DOHH2 (cell line): Measurements from ENCODE around the gene ANKS4B.

Experiments
- H3F3A ChIP-seq: fragments of 200-600 bp; sonication (generic), shearing (Covaris generic); 2 replicates; pipeline ENCODE4 v1.6.0; 2016; ENCODE audit warnings: antibody characterized with exemption, mild to moderate bottlenecking; ENCODE audit not compliant: control insufficient read depth, insufficient read depth
- H3K27ac ChIP-seq: fragments of 200-600 bp; sonication (generic); 2 replicates; pipeline ENCODE4 v1.5.1; 2014; ENCODE audit warnings: low read depth, mild to moderate bottlenecking, low read length, moderate library complexity
- H3K27me3 ChIP-seq: fragments of 200-600 bp; sonication (generic); 2 replicates; pipeline ENCODE4 v1.6.1; 2014; ENCODE audit warnings: mild to moderate bottlenecking, low read length, mixed read lengths; ENCODE audit not compliant: control insufficient read depth
- H3K36me3 ChIP-seq: fragments of 200-600 bp; sonication (generic); 2 replicates; pipeline ENCODE4 v1.6.1; 2014; ENCODE audit warnings: mild to moderate bottlenecking, low read length, moderate library complexity, mixed read lengths; ENCODE audit not compliant: control insufficient read depth
- H3K4me1 ChIP-seq: fragments of 200-600 bp; sonication (generic); 2 replicates; pipeline ENCODE4 v1.6.1; 2014; ENCODE audit warnings: mild to moderate bottlenecking, low read length, mixed read lengths; ENCODE audit not compliant: control insufficient read depth
- H3K4me2 ChIP-seq: fragments of 200-600 bp; sonication (generic); 2 replicates; pipeline ENCODE4 v1.6.0; 2014; ENCODE audit warnings: mild to moderate bottlenecking, low read length, moderate library complexity
- H3K4me3 ChIP-seq: fragments of 200-600 bp; sonication (generic); 2 replicates; pipeline ENCODE4 v1.5.1; 2014; ENCODE audit warnings: mild to moderate bottlenecking, low read length, mixed read lengths
- H3K79me2 ChIP-seq: fragments of 200-600 bp; sonication (generic); 2 replicates; pipeline ENCODE4 v1.6.1; 2014; ENCODE audit warnings: mild to moderate bottlenecking, low read length, mixed read lengths; ENCODE audit not compliant: control insufficient read depth
- H3K9me2 ChIP-seq: fragments of 200-600 bp; sonication (generic); replicated peaks from 2 replicates; pipeline ENCODE4 v1.6.1; 2014; ENCODE audit warnings: mild to moderate bottlenecking, low read length, mixed read lengths; ENCODE audit not compliant: control insufficient read depth
- H3K9me3 ChIP-seq: fragments of 200-600 bp; sonication (generic); 2 replicates; pipeline ENCODE4 v1.6.1; 2014; ENCODE audit warnings: antibody characterized with exemption, low read length, mixed read lengths; ENCODE audit not compliant: control insufficient read depth, insufficient read depth
- H4K20me1 ChIP-seq: fragments of 200-600 bp; sonication (generic); 2 replicates; pipeline ENCODE4 v1.6.0; 2014; ENCODE audit warnings: low read depth, mild to moderate bottlenecking, antibody characterized with exemption, low read length, moderate library complexity; ENCODE audit not compliant: control insufficient read depth, insufficient read depth
- CTCF ChIP-seq: fragments of 200-600 bp; sonication (generic); IDR thresholded peaks from one replicate; pipeline ENCODE4 v1.5.1; 2014; ENCODE audit warnings: antibody characterized with exemption, mild to moderate bottlenecking, low read depth, low read length; ENCODE audit not compliant: poor library complexity, severe bottlenecking
- EZH2phosphoT487 ChIP-seq: fragments of 200-600 bp; sonication (generic); IDR thresholded peaks from 2 replicates; pipeline ENCODE4 v1.6.1; 2017; ENCODE audit warnings: borderline replicate concordance, mild to moderate bottlenecking, antibody characterized with exemption, low read length, moderate library complexity, mixed read lengths

ANKS4B gene

GRCh38 chr16:21206550-21206949 is 26.9 kb upstream of the ANKS4B start:
- Histone ChIP-seq H4K20me1 (no peaks in the 10 kb centered on the region), H3K79me2 (no peaks in the 10 kb centered on the region)
- TF ChIP-seq EZH2phosphoT487 (no peak), CTCF (no peak)

GRCh38 chr16:21208446-21209230 is 24.9 kb upstream of the ANKS4B start:
- H3K9me2 ChIP-seq = no peaks in the 10 kb centered on the region
- TF ChIP-seq EZH2phosphoT487 (no peak), CTCF (no peak)
- H3K79me2 ChIP-seq = no peaks in the 10 kb centered on the region
- H3K4me1 ChIP-seq = no peaks in the 10 kb centered on the region
- no peaks in the 10 kb centered on the region for H3F3A ChIP-seq
- H3K36me3 ChIP-seq = no peaks in the 10 kb centered on the region
- no peak overlapping the region for H3K27ac ChIP-seq
- H3K27me3 ChIP-seq = peaks cover 17% of the 10 kb centered on the region
- no peak overlapping the region for H3K4me3 ChIP-seq
- no peak overlapping the region for H3K4me2 ChIP-seq
- H4K20me1 ChIP-seq = no peaks in the 10 kb centered on the region
- H3K9me3 ChIP-seq = no peaks in the 10 kb centered on the region

More at GRCh38 chr16:21206550-21206949, 26.9 kb upstream of the ANKS4B start:
- H3K9me3 ChIP-seq = no peaks in the 10 kb centered on the region
- no peaks in the 10 kb centered on the region for H3K9me2 ChIP-seq
- H3K27ac ChIP-seq = no peak overlapping the region
- no peak overlapping the region for H3K4me3 ChIP-seq
- H3K36me3 ChIP-seq = no peaks in the 10 kb centered on the region
- no peak overlapping the region for H3K4me2 ChIP-seq
- H3F3A ChIP-seq = no peaks in the 10 kb centered on the region
- no peaks in the 10 kb centered on the region for H3K4me1 ChIP-seq
- H3K27me3 ChIP-seq = peaks cover 36% of the 10 kb centered on the region

- Histone ChIP-seq H3K9me2 (no peaks in the 10 kb centered on the region), H4K20me1 (no peaks in the 10 kb centered on the region), H3F3A (no peaks in the 10 kb centered on the region), H3K4me2 (no peak within 1 kb of the TSS), H3K27me3 (peaks cover 11% of the 10 kb centered on the region; the same call in 1 of the 2 replicates), H3K27ac (no peak within 1 kb of the TSS), H3K79me2 (no peaks in the 10 kb centered on the region), H3K4me3 (no peak within 1 kb of the TSS), H3K4me1 (no peaks in the 10 kb centered on the region), H3K36me3 (no peaks in the 10 kb centered on the region), H3K9me3 (no peaks in the 10 kb centered on the region)
- TF ChIP-seq EZH2phosphoT487 (no peak), CTCF (no peak)
Measured at GRCh38 chr16:21211486-21211885, 22.0 kb upstream of the ANKS4B start, which contains the start of gene ZP2. Gene ZP2 (minus strand): TSS chr16:21211574. CDS start chr16:21211547, 27 bp downstream.
